ENCODE results near the gene RNASE12.
"Not testable (repeated sequence)": the region's sequence is repeated elsewhere in the genome, so short reads cannot be mapped to it uniquely, and the experiment has no call there.

GRCh38 chr14:20572382-20572990 is 18.7 kb downstream of the RNASE12 start:
- TF ChIP-seq EZH2 (IDR thresholded peaks at IDR 0.05; ENCODE audit: borderline replicate concordance, low read depth, low read length, severe bottlenecking); CTCF (IDR thresholded peaks at IDR 0.05; ENCODE audit: extremely low read depth in 1 of 2, insufficient read depth in 1 of 2, low read depth in 1 of 2, low read length in 2 of 2); POLR2A (IDR thresholded peaks at IDR 0.05; ENCODE audit: low read depth, low read length); MAX (IDR thresholded peaks at IDR 0.05; ENCODE audit: insufficient read depth, insufficient read length): not testable (repeated sequence)
